HL-60 (cell line): ENCODE measurements around the gene LSS.

ENCODE experiments used
- GABPA ChIP-seq: IDR thresholded peaks from 2 replicates; pipeline ENCODE4 v1.6.1; 2012; ENCODE audit warnings: low read depth
- POLR2AphosphoS5 ChIP-seq: IDR thresholded peaks from 2 replicates; pipeline ENCODE4 v1.6.1; 2012; ENCODE audit warnings: low read depth
- REST ChIP-seq: IDR thresholded peaks from 2 replicates; pipeline ENCODE4 v1.6.1; 2012; ENCODE audit warnings: low read depth; ENCODE audit not compliant: insufficient replicate concordance
- TF ChIP-seq, protein P1 (sequence below): IDR thresholded peaks from one replicate; pipeline ENCODE4 v1.5.1; 2011; ENCODE audit warnings: low read length, control low read depth, inconsistent platforms; ENCODE audit not compliant: insufficient read depth

DNA sequence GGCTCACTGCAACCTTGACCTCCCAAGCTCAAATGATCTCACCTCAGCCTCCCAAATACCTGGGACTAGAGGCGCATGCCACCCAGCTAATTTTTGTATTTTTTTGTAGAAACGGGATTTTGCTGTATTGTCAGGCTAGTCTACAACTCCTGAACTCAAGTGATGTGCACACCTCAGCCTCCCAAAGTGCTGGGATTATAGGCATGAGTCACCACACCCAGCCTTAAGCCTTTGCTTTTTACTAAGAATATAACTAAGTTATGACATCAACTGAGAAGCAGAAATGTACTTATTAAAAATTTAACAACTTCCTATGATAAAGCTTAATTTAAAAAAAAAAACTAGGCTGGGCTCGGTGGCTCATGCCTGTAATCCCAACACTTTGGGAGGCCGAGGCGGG is 8.9 kb upstream of the LSS start:
- TF ChIP-seq, protein P1, sequence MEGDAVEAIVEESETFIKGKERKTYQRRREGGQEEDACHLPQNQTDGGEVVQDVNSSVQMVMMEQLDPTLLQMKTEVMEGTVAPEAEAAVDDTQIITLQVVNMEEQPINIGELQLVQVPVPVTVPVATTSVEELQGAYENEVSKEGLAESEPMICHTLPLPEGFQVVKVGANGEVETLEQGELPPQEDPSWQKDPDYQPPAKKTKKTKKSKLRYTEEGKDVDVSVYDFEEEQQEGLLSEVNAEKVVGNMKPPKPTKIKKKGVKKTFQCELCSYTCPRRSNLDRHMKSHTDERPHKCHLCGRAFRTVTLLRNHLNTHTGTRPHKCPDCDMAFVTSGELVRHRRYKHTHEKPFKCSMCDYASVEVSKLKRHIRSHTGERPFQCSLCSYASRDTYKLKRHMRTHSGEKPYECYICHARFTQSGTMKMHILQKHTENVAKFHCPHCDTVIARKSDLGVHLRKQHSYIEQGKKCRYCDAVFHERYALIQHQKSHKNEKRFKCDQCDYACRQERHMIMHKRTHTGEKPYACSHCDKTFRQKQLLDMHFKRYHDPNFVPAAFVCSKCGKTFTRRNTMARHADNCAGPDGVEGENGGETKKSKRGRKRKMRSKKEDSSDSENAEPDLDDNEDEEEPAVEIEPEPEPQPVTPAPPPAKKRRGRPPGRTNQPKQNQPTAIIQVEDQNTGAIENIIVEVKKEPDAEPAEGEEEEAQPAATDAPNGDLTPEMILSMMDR: no peak
- no peak for TF ChIP-seq REST
- no peak for TF ChIP-seq POLR2AphosphoS5
- TF ChIP-seq GABPA: no peak
